A549 (cell line): ENCODE data around the gene DRD2.

Experiments used
- CBX2 ChIP-seq: fragments of 200-600 bp; sonication (generic); IDR thresholded peaks from 2 replicates; pipeline ENCODE4 v1.6.1; 2016; ENCODE audit warnings: low read depth, mild to moderate bottlenecking, borderline replicate concordance
- KDM5A ChIP-seq: fragments of 200-600 bp; sonication (generic); IDR thresholded peaks from 2 replicates; pipeline ENCODE4 v1.6.1; 2016; ENCODE audit warnings: antibody characterized with exemption, mild to moderate bottlenecking

GRCh38 chr11:113504586-113504985 lies 29.4 kb upstream of the DRD2 start:
- no peak for TF ChIP-seq CBX2
- no peak for TF ChIP-seq KDM5A
